GM18907 (cell line): Measurements from ENCODE around the gene PLXNB3.
A peak's percentile ranks its signal among the peaks of the same experiment; 100 is the strongest.
"Not testable (repeated sequence)": the region's sequence is repeated elsewhere in the genome, so short reads cannot be mapped to it uniquely, and the experiment has no call there.

Source experiments
- ATAC-seq: cut with Tn5 transposase; IDR thresholded peaks from one replicate; pipeline ENCODE4 v1.9.1; 2021; ENCODE audit warnings: mild to moderate bottlenecking, moderate library complexity; ENCODE audit not compliant: unreplicated experiment

The PLXNB3 gene

GRCh38 chrX:153763989-153764755, at the start of gene PLXNB3:
PLXNB3 (plus strand) TSS chrX:153764249; CDS start chrX:153765536, 1,287 bp downstream.
- peak; percentile 59 for ATAC-seq

GRCh38 chrX:153714256-153714655, 49.8 kb upstream of the PLXNB3 start:
- no peak for ATAC-seq

- ATAC-seq, result no peak
These were observed 46.6 kb upstream of the PLXNB3 start for GRCh38 chrX:153717445-153717844.

- no peak for ATAC-seq
These were observed 44.8 kb upstream of the PLXNB3 start for GRCh38 chrX:153719238-153719637.

- ATAC-seq, result no peak
These were observed 44.3 kb upstream of the PLXNB3 start for GRCh38 chrX:153719701-153720100.

- no peak for ATAC-seq
These were observed 41.2 kb upstream of the PLXNB3 start for GRCh38 chrX:153722704-153723350.

- peak; percentile 34 for ATAC-seq
These were observed 40.4 kb upstream of the PLXNB3 start for GRCh38 chrX:153723351-153724251.

GRCh38 chrX:153724252-153725038, 39.6 kb upstream of the PLXNB3 start, which contains the start of the genes ABCD1 and BCAP31:
ABCD1 (plus strand) TSS chrX:153724856; CDS start chrX:153725267, 411 bp downstream.
BCAP31 (minus strand) TSS chrX:153724387; CDS start chrX:153723244, 1,143 bp downstream.
- peak; percentile 51 for ATAC-seq

- ATAC-seq, result peak; percentile 0
These were observed 38.8 kb upstream of the PLXNB3 start for GRCh38 chrX:153725039-153725831.

- no peak for ATAC-seq
These were observed 38.2 kb upstream of the PLXNB3 start for GRCh38 chrX:153725832-153726285.

- peak; percentile 60 for ATAC-seq
These were observed 37.5 kb upstream of the PLXNB3 start for GRCh38 chrX:153726286-153727122.

GRCh38 chrX:153727123-153727931, 36.7 kb upstream of the PLXNB3 start:
- ATAC-seq, result no peak

GRCh38 chrX:153728095-153728494, 36.0 kb upstream of the PLXNB3 start:
- ATAC-seq, result no peak

- ATAC-seq, result no peak
These were observed 35.0 kb upstream of the PLXNB3 start for GRCh38 chrX:153728951-153729631.

GRCh38 chrX:153730115-153730514, 33.9 kb upstream of the PLXNB3 start:
- not testable (repeated sequence) for ATAC-seq

GRCh38 chrX:153731117-153731844, 32.8 kb upstream of the PLXNB3 start:
- no peak for ATAC-seq
